H1 (cell line): ENCODE measurements around the gene DHX58. TPM values are rescaled to one million over a fixed set of nuclear protein-coding genes. Genes with fewer than 3 reads are reported as not detected.

ENCODE experiments used
- CTCF ChIA-PET: fragments of 300-600 bp; sonication (Branson Sonifier 250); formaldehyde crosslinking; loops from one replicate; lab custom pipeline; 2021; ENCODE audit not compliant: partially characterized antibody; lab: Charles Lee
- POLR2A ChIA-PET: fragments of 300-600 bp; sonication (Branson Sonifier 250); formaldehyde crosslinking; loops from one replicate; lab custom pipeline; 2021; ENCODE audit warnings: inconsistent platforms; ENCODE audit not compliant: partially characterized antibody; lab: Charles Lee
- DNase-seq, 2 experiments: peaks; one replicate each; pipeline versions ENCODE4 v3.0.0 to v3.0.0-alpha.2; 2010 to 2022; ENCODE audit warnings: low spot score in 2 of 2, low read depth in 1 of 2, mixed read lengths in 1 of 2
- FAIRE-seq: peaks from 2 replicates; lab custom pipeline; 2011; peaks lifted over from hg19 to GRCh38; lab: Jason Lieb, UNC
- H2AFZ ChIP-seq: 2 replicates; pipeline ENCODE4 v1.8.1; 2012; ENCODE audit warnings: low read length, inconsistent platforms
- H2AK5ac ChIP-seq: 2 replicates; pipeline ENCODE4 v1.6.1; 2013; ENCODE audit warnings: low read depth, low read length
- H2BK120ac ChIP-seq: replicated peaks from 2 replicates; pipeline ENCODE3; 2013; ENCODE audit warnings: low read depth, low read length, inconsistent platforms
- H2BK12ac ChIP-seq: 2 replicates; pipeline ENCODE4 v1.6.1; 2013; ENCODE audit warnings: low read depth, low read length
- H2BK15ac ChIP-seq: 2 replicates; pipeline ENCODE4 v1.6.1; 2013; ENCODE audit warnings: low read length
- H2BK20ac ChIP-seq: 2 replicates; pipeline ENCODE4 v1.6.1; 2013; ENCODE audit warnings: low read length
- H2BK5ac ChIP-seq: 2 replicates; pipeline ENCODE4 v1.6.1; 2013; ENCODE audit warnings: low read depth, low read length
- H3K14ac ChIP-seq: 2 replicates; pipeline ENCODE4 v1.6.1; 2013; ENCODE audit warnings: inconsistent platforms; ENCODE audit not compliant: insufficient read length
- H3K18ac ChIP-seq: 2 replicates; pipeline ENCODE4 v1.6.1; 2013; ENCODE audit warnings: low read length; ENCODE audit errors: extremely low read depth
- H3K23ac ChIP-seq: 2 replicates; pipeline ENCODE4 v1.6.1; 2013; ENCODE audit warnings: inconsistent platforms; ENCODE audit not compliant: insufficient read length
- H3K23me2 ChIP-seq: 2 replicates; pipeline ENCODE4 v1.6.1; 2013; ENCODE audit warnings: low read depth, low read length
- H3K27ac ChIP-seq: 2 replicates; pipeline ENCODE4 v1.6.1; 2011; ENCODE audit warnings: low read depth, low read length, inconsistent platforms
- H3K27me3 ChIP-seq, 4 experiments: replicated peaks in 1 of 4; 1 replicate in 1 of 4; 2 replicates in 3 of 4; pipeline versions ENCODE4 v1.6.1 to v1.8.1; 2011 to 2013; ENCODE audit warnings: low read length in 3 of 4, mild to moderate bottlenecking in 3 of 4, inconsistent platforms in 2 of 4, mixed read lengths in 2 of 4, moderate library complexity in 1 of 4; ENCODE audit not compliant: control insufficient read depth in 3 of 4, insufficient read depth in 3 of 4; ENCODE audit errors: extremely low read depth in 1 of 4
- H3K36me3 ChIP-seq, 4 experiments: 2 replicates each; pipeline versions ENCODE4 v1.6.1 to v1.8.1; 2011 to 2013; ENCODE audit warnings: mild to moderate bottlenecking in 4 of 4, low read length in 3 of 4, moderate library complexity in 2 of 4, control low read depth in 1 of 4, inconsistent platforms in 1 of 4; ENCODE audit not compliant: insufficient read depth in 4 of 4, control insufficient read depth in 2 of 4
- H3K4ac ChIP-seq: replicated peaks from 2 replicates; pipeline ENCODE3; 2013; ENCODE audit warnings: low read length, low read depth, mixed read lengths, inconsistent platforms; ENCODE audit not compliant: insufficient read length
- H3K4me1 ChIP-seq, 4 experiments: replicated peaks in 1 of 4; 1 replicate in 1 of 4; 2 replicates in 3 of 4; pipeline versions ENCODE4 v1.6.1 to v1.8.1; 2011 to 2013; ENCODE audit warnings: low read length in 3 of 4, inconsistent platforms in 2 of 4, mixed read lengths in 1 of 4; ENCODE audit not compliant: insufficient read depth in 4 of 4, control insufficient read depth in 3 of 4
- H3K4me2 ChIP-seq, 2 experiments: 2 replicates each; pipeline versions ENCODE4 v1.6.1 to v1.8.1; 2011 to 2013; ENCODE audit warnings: low read depth in 2 of 2, low read length in 2 of 2, control low read depth in 1 of 2, inconsistent platforms in 1 of 2, mild to moderate bottlenecking in 1 of 2; ENCODE audit not compliant: insufficient read depth in 1 of 2
- H3K4me3 ChIP-seq, 4 experiments: fragments of 200-600, 300-600 bp in 1 of 4; sonication (generic), shearing (Covaris generic), sonication (Bioruptor Twin) in 1 of 4; 2 replicates each; pipeline versions ENCODE4 v1.5.1 to v1.8.1; 2011 to 2016; ENCODE audit warnings: low read length in 4 of 4, low read depth in 3 of 4, control low read depth in 2 of 4, inconsistent platforms in 2 of 4, mild to moderate bottlenecking in 2 of 4, mixed read lengths in 1 of 4, moderate library complexity in 1 of 4; ENCODE audit not compliant: insufficient read depth in 2 of 4; ENCODE audit errors: extremely low read depth in 1 of 4
- H3K56ac ChIP-seq: replicated peaks from 2 replicates; pipeline ENCODE3; 2013; ENCODE audit warnings: low read depth, mild to moderate bottlenecking, mixed read lengths, low read length, inconsistent platforms; ENCODE audit not compliant: insufficient read length
- H3K79me1 ChIP-seq: 2 replicates; pipeline ENCODE4 v1.6.1; 2013; ENCODE audit warnings: low read depth, low read length, control low read depth
- H3K79me2 ChIP-seq, 2 experiments: 2 replicates each; pipeline versions ENCODE4 v1.6.1 to v1.8.1; 2012 to 2013; ENCODE audit warnings: low read length in 2 of 2, mild to moderate bottlenecking in 2 of 2, inconsistent platforms in 1 of 2; ENCODE audit not compliant: insufficient read depth in 2 of 2, control insufficient read depth in 1 of 2
- H3K9ac ChIP-seq, 4 experiments: replicated peaks in 1 of 4; 1 replicate in 1 of 4; 2 replicates in 3 of 4; pipeline versions ENCODE4 v1.6.1 to v1.8.1; 2011 to 2013; ENCODE audit warnings: low read depth in 3 of 4, low read length in 3 of 4, control low read depth in 2 of 4, mild to moderate bottlenecking in 2 of 4, moderate library complexity in 2 of 4, inconsistent platforms in 1 of 4; ENCODE audit errors: extremely low read depth in 1 of 4
- H3K9me3 ChIP-seq, 2 experiments: 2 replicates each; pipeline versions ENCODE4 v1.6.1 to v1.8.1; 2012 to 2013; ENCODE audit warnings: mild to moderate bottlenecking in 2 of 2, moderate library complexity in 2 of 2, control low read depth in 1 of 2, inconsistent platforms in 1 of 2, low read depth in 1 of 2, low read length in 1 of 2, mixed read lengths in 1 of 2; ENCODE audit not compliant: insufficient read depth in 2 of 2
- H4K20me1 ChIP-seq, 2 experiments: replicated peaks in 1 of 2; 2 replicates each; pipeline versions ENCODE3 to v1.8.1; 2011 to 2013; ENCODE audit warnings: inconsistent platforms in 2 of 2, low read length in 2 of 2, mild to moderate bottlenecking in 1 of 2; ENCODE audit not compliant: insufficient read depth in 2 of 2, control insufficient read depth in 1 of 2
- H4K5ac ChIP-seq: 2 replicates; pipeline ENCODE4 v1.6.1; 2013; ENCODE audit warnings: low read length, low read depth, mixed read lengths, inconsistent platforms; ENCODE audit not compliant: insufficient read length
- H4K8ac ChIP-seq: 2 replicates; pipeline ENCODE4 v1.8.0; 2013; ENCODE audit warnings: mild to moderate bottlenecking, moderate library complexity, low read length, inconsistent platforms; ENCODE audit not compliant: insufficient read depth; ENCODE audit errors: extremely low read depth
- H4K91ac ChIP-seq: replicated peaks from 2 replicates; pipeline ENCODE3; 2013; ENCODE audit warnings: low read length, mixed read lengths, inconsistent platforms; ENCODE audit not compliant: insufficient read length
- E2F6 ChIP-seq: IDR thresholded peaks from 2 replicates; pipeline ENCODE4 v1.6.1; 2012; ENCODE audit warnings: inconsistent platforms
- SAP30 ChIP-seq: fragments of 300-600 bp; sonication (generic); IDR thresholded peaks from 2 replicates; pipeline ENCODE4 v1.7.1; 2012; ENCODE audit warnings: low read length, moderate library complexity, mild to moderate bottlenecking, inconsistent platforms; ENCODE audit not compliant: insufficient read depth, insufficient replicate concordance
- WGBS, 2 experiments: shearing (Covaris generic) in 1 of 2; methylation state at CpG; one replicate each; pipeline versions ENCODE4 v1.1.6 to v1.1.7; 2013 to 2015; ENCODE audit warnings: low lambda C conversion rate in 2 of 2, mixed read lengths in 2 of 2, inconsistent platforms in 1 of 2, low coverage in 1 of 2, missing lambda C conversion rate in 1 of 2; ENCODE audit not compliant: insufficient replicate concordance in 2 of 2, insufficient coverage in 1 of 2, insufficient read length in 1 of 2; ENCODE audit errors: extremely low coverage in 1 of 2, missing lambda C conversion rate in 1 of 2; 5-methylcytosine and 5-hydroxymethylcytosine counted together
- polyA plus RNA-seq, 7 experiments: library from polyadenylated mRNA; depleted of rRNA in 3 of 7; stranded (reverse) in 5 of 7; unstranded in 2 of 7; fragments of >200 nt in 5 of 7; fragments of 200-250 nt in 2 of 7; gene quantifications; 1 replicate in 5 of 7; 2 replicates in 1 of 7; 4 replicates in 1 of 7; pipeline versions ENCODE4 v1.2.1 to v1.2.3, GENCODE V29; 2011 to 2013; ENCODE audit warnings: missing spikeins in 2 of 7, mixed read lengths in 2 of 7
- total RNA-seq: library from RNA; stranded (reverse); fragmentation: NEBNext Ultra II Directional; extraction: Animal tissue kit (Norgen Biotek cat#: 25700); gene quantifications from 2 replicates; pipeline ENCODE4 v1.2.1, GENCODE V29; 2021

Gene DHX58
- total and polyA plus RNA-seq, 2 of the 8 experiments (the other 6 are each of a cell fraction or from before 2014, with no cell fraction given), result 5.6 to 9.9 TPM

- H3K23me2 ChIP-seq, result peaks cover 15% of the 10 kb centered on the region
- H3K4me2 ChIP-seq, result peak overlapping the region; percentile 88 to 100
- H2AFZ ChIP-seq, result no peak overlapping the region
- H3K4me3 ChIP-seq, result peak overlapping the region; percentile 64 to 93 (median 87)
- peaks cover 0 to 9% of the 10 kb centered on the region in 2 experiments for H4K20me1 ChIP-seq
- H3K27ac ChIP-seq, result no peak overlapping the region
- FAIRE-seq (no peak), DNase-seq (no peak)
- H3K56ac ChIP-seq, result no peak overlapping the region
- H3K79me1 ChIP-seq, result peaks cover 5% of the 10 kb centered on the region
- no peak overlapping the region for H3K4ac ChIP-seq
- H4K5ac ChIP-seq, result peak overlapping the region; percentile 33
- H2BK15ac ChIP-seq, result no peak overlapping the region
- CTCF ChIA-PET, result interaction anchor here (0.7 to 2.3 kb wide), 12 partner anchors 9 to 136 kb away, joined by 3 to 16 read pairs (median 4); partner anchors contain the start of gene KAT2A
- POLR2A ChIA-PET, result interaction anchor here (0.9 to 1.3 kb wide), 8 partner anchors 9 to 138 kb away, joined by 3 to 5 read pairs (median 4); partner anchors contain the start of genes DNAJC7, KCNH4 and NKIRAS2
- H2BK20ac ChIP-seq, result no peak overlapping the region
- no peak overlapping the region for H3K14ac ChIP-seq
- no peak overlapping the region for H3K23ac ChIP-seq
- 19% methylated on average over 13 of the region's 15 CpGs; no CpG with 5 or more reads in 1 of the 2 experiments for WGBS, 2 experiments
- H2BK12ac ChIP-seq, result no peak overlapping the region
- H3K79me2 ChIP-seq, result peaks cover 12 to 34% of the 10 kb centered on the region in 2 experiments
- H3K4me1 ChIP-seq, result peaks cover 6 to 18% (median 7%) of the 10 kb centered on the region in 4 experiments; a peak in 4 of 7 replicates
- H3K36me3 ChIP-seq, result 0 out of 8 replicates have a peak, but pooled peaks cover 0 to 3% (median 0%) of the 10 kb centered on the region in 4 experiments
- TF ChIP-seq SAP30 (peak; percentile 81), E2F6 (no peak)
- peak overlapping the region; percentile 35; the same call in 1 of the 2 replicates for H2BK5ac ChIP-seq
- peak overlapping the region; percentile 52 to 78 (median 68) for H3K9ac ChIP-seq
- H2AK5ac ChIP-seq, result peak overlapping the region; percentile 72; the same call in 1 of the 2 replicates
- peak overlapping the region; percentile 30 for H4K91ac ChIP-seq
- no peaks in the 10 kb centered on the region for H3K9me3 ChIP-seq
- H3K27me3 ChIP-seq, result no peaks in the 10 kb centered on the region
- H4K8ac ChIP-seq, result no peak overlapping the region
- no peak overlapping the region for H3K18ac ChIP-seq
- no peak overlapping the region for H2BK120ac ChIP-seq
Measured at GRCh38 chr17:42153919-42154742, 41.6 kb upstream of the DHX58 start.
